ENCODE results near the gene PIN1. TPM values are rescaled to one million over a fixed set of nuclear protein-coding genes. Genes with fewer than 3 reads are reported as not detected.

Gene PIN1

DNA sequence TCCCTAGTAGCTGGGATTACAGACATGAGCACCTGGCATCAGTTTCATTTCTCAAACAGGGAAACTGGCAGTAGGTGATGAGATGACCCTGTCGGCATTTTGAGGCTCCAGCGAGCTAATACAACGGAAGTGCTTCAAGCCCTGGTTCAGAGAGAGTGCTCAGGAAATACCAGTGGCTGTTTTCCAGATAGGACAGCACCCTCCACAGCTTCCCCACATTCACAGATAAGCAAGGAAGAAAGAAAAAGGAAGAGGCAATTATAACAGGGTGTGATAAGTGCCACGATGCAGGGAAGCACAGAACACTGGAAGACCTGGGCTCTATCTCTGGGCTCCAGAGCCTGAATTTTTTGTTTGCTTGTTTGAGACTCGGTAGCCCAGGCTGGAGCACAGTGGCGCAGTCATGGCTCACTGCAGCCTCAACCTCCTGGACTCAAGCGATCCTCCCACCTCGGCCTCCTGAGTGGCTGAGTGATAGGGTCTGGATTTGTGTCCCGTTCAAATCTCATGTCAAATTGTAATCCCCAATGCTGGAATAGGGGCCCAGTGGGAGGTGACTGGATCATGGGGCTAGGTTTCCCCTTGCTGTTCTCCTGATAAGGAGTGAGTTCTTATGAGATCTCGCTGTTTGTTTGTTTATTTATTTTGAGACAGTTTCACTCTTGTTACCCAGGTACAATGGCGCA lies 43.5 kb downstream of the PIN1 start:
- H3K4me2 ChIP-seq (ENCODE audit: low read length) = no peak overlapping the region
- H3K4me1 ChIP-seq (ENCODE audit: control insufficient read depth, insufficient read depth, low read length) = peaks cover 5% of the 10 kb centered on the region
- no peak overlapping the region for H3K4me3 ChIP-seq (ENCODE audit: low read length)
- H3K9me3 ChIP-seq (replicated peaks; ENCODE audit: low read length) = no peaks in the 10 kb centered on the region
- H3K27me3 ChIP-seq (ENCODE audit: control insufficient read depth, insufficient read depth, low read length) = peaks cover 9% of the 10 kb centered on the region
- no peak overlapping the region for H3K9ac ChIP-seq (ENCODE audit: low read depth, low read length)
- no peaks in the 10 kb centered on the region for H3K36me3 ChIP-seq (ENCODE audit: insufficient read depth, low read length)

GRCh38 chr19:9881720-9882119 lies 46.6 kb downstream of the PIN1 start:
- H3K9ac ChIP-seq (ENCODE audit: low read depth, low read length) = no peak overlapping the region
- H3K4me2 ChIP-seq (ENCODE audit: low read length) = no peak overlapping the region
- H3K27me3 ChIP-seq (ENCODE audit: control insufficient read depth, insufficient read depth, low read length) = peaks cover 17% of the 10 kb centered on the region
- H3K9me3 ChIP-seq (replicated peaks; ENCODE audit: low read length) = no peaks in the 10 kb centered on the region
- H3K4me1 ChIP-seq (ENCODE audit: control insufficient read depth, insufficient read depth, low read length) = peaks cover 5% of the 10 kb centered on the region
- H3K4me3 ChIP-seq (ENCODE audit: low read length) = no peak overlapping the region
- H3K36me3 ChIP-seq (ENCODE audit: insufficient read depth, low read length) = no peaks in the 10 kb centered on the region

DNA sequence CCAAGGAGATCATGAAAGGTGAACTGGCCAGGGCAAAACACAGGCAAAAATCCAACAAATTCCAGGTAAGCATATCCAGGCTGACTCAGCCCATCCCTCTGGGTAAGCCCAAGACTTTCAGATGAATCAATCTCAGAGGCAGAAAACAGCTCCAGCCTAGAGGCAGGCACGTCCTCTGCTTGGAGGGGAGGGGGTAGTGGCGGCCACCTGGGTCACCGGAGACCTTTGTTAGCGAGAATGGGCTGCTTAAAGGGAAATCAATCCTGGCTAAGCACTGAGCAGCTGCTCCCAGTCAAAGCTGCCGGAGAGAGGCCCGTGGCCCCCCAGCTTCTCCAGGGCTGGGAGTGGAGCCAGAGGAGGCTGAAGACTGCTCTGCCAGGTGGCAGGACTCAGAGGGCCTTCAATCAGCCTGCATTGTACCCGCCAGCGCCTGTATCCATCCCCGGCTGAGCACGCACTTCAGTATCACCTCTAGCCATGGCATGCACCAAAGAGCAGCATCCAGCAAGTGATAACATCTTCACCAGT lies 48.2 kb downstream of the PIN1 start:
- Histone ChIP-seq H3K4me3 (ENCODE audit: low read length) (no peak overlapping the region), H3K9ac (ENCODE audit: low read depth, low read length) (no peak overlapping the region), H3K27me3 (ENCODE audit: control insufficient read depth, insufficient read depth, low read length) (peaks cover 17% of the 10 kb centered on the region), H3K9me3 (replicated peaks; ENCODE audit: low read length) (no peaks in the 10 kb centered on the region), H3K4me2 (ENCODE audit: low read length) (no peak overlapping the region), H3K36me3 (ENCODE audit: insufficient read depth, low read length) (no peaks in the 10 kb centered on the region), H3K4me1 (ENCODE audit: control insufficient read depth, insufficient read depth, low read length) (no peaks in the 10 kb centered on the region)

- H3K27me3 ChIP-seq (ENCODE audit: control insufficient read depth, insufficient read depth, low read length) = peaks cover 17% of the 10 kb centered on the region
- H3K4me2 ChIP-seq (ENCODE audit: low read length) = no peak overlapping the region
- no peak overlapping the region for H3K9ac ChIP-seq (ENCODE audit: low read depth, low read length)
These were observed 48.6 kb downstream of the PIN1 start for GRCh38 chr19:9883764-9884163.

DNA sequence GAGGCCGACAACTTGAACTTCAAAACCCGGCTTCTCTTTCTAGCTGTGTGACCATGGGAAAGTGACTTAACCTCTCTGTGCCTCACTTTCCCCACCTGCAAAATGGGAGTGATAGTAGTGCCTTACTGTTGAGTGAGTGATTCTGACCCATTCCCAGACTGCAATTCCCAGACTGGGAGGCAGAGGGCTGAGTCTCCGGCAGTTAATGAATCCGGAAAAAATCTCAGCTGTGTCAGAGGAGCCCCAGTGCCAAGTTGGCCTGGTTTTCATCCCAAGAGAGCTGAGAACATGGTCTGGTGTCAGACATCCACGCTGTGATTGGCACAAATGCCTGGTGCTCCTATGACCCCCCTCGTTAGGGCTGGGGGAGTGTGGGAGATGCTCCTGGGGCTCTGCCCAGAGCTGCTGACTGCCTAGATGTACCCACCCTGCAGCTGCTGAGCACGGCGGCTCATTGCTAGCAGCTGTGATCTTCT lies 50.0 kb downstream of the PIN1 start:
- Histone ChIP-seq H3K36me3 (ENCODE audit: insufficient read depth, low read length) (no peaks in the 10 kb centered on the region), H3K9ac (ENCODE audit: low read depth, low read length) (no peak overlapping the region), H3K27me3 (ENCODE audit: control insufficient read depth, insufficient read depth, low read length) (peaks cover 17% of the 10 kb centered on the region), H3K9me3 (replicated peaks; ENCODE audit: low read length) (no peaks in the 10 kb centered on the region), H3K4me2 (ENCODE audit: low read length) (no peak overlapping the region), H3K4me1 (ENCODE audit: control insufficient read depth, insufficient read depth, low read length) (no peaks in the 10 kb centered on the region), H3K4me3 (ENCODE audit: low read length) (no peak overlapping the region)

More at GRCh38 chr19:9883764-9884163, 48.6 kb downstream of the PIN1 start:
- Histone ChIP-seq H3K9me3 (replicated peaks; ENCODE audit: low read length) (no peaks in the 10 kb centered on the region), H3K4me1 (ENCODE audit: control insufficient read depth, insufficient read depth, low read length) (no peaks in the 10 kb centered on the region), H3K36me3 (ENCODE audit: insufficient read depth, low read length) (no peaks in the 10 kb centered on the region), H3K4me3 (ENCODE audit: low read length) (no peak overlapping the region)

- Histone ChIP-seq H3K9me3 (replicated peaks; ENCODE audit: low read length) (no peaks in the 10 kb centered on the region), H3K27me3 (ENCODE audit: control insufficient read depth, insufficient read depth, low read length) (peaks cover 7% of the 10 kb centered on the region), H3K36me3 (ENCODE audit: insufficient read depth, low read length) (no peaks in the 10 kb centered on the region), H3K4me3 (ENCODE audit: low read length) (no peak overlapping the region), H3K4me2 (ENCODE audit: low read length) (no peak overlapping the region), H3K9ac (ENCODE audit: low read depth, low read length) (no peak overlapping the region), H3K4me1 (ENCODE audit: control insufficient read depth, insufficient read depth, low read length) (no peaks in the 10 kb centered on the region)
These were observed 56.7 kb downstream of the PIN1 start for GRCh38 chr19:9891609-9892373.

Small RNA genes lying within 50 kb of the gene (small RNA-seq; reads per million reads assigned to genes)
- gene RF00156 = not detected
